Omental fat pad (tissue), 4 donors: ENCODE data around the gene TENT4A. TPM values are rescaled to one million over a fixed set of nuclear protein-coding genes. Genes with fewer than 3 reads are reported as not detected.

Source experiments
- ATAC-seq: fragments of 150-250 bp; one replicate; pipeline ENCODE4 v1.9.1; 2016; ENCODE audit warnings: mild to moderate bottlenecking, moderate library complexity; ENCODE audit not compliant: low FRiP score
- DNase-seq: peaks from one replicate; pipeline ENCODE4 v3.0.0-alpha.2; 2019; ENCODE audit warnings: low spot score
- CTCF ChIP-seq, 3 donors: fragments of 450-650 bp; IDR thresholded peaks; one replicate each; pipeline ENCODE4 v1.5.1; 2016 to 2017; ENCODE audit warnings: antibody characterized with exemption in 3 of 3, mild to moderate bottlenecking in 3 of 3, moderate library complexity in 2 of 3
- total RNA-seq, 4 donors: library from RNA; depleted of rRNA; stranded (reverse); fragments of >200 nt; gene quantifications; one replicate each; pipeline ENCODE4 v1.1.0, GENCODE V29; 2016

The TENT4A gene
- total RNA-seq, 4 donors from 2014 or later = 25.1 to 40.1 (median 31.1) TPM

GRCh38 chr5:6729386-6730310 lies 16.4 kb downstream of the TENT4A start:
- ATAC-seq (no peak), DNase-seq (no peak)
- no peak for TF ChIP-seq CTCF (IDR thresholded peaks at IDR 0.05)

- no peak for DNase-seq
Measured at GRCh38 chr5:6730407-6730806, 17.2 kb downstream of the TENT4A start.

GRCh38 chr5:6730807-6731206 lies 17.6 kb downstream of the TENT4A start:
- DNase-seq (no peak), ATAC-seq (no peak)
- TF ChIP-seq CTCF (IDR thresholded peaks at IDR 0.05) = no peak

More at GRCh38 chr5:6730407-6730806, 17.2 kb downstream of the TENT4A start:
- TF ChIP-seq CTCF (IDR thresholded peaks at IDR 0.05) = no peak
- ATAC-seq = no peak

- no peak for TF ChIP-seq CTCF (IDR thresholded peaks at IDR 0.05)
- DNase-seq (no peak), ATAC-seq (no peak)
Measured at GRCh38 chr5:6731465-6732237, 18.4 kb downstream of the TENT4A start.

GRCh38 chr5:6732634-6733410 lies 19.6 kb downstream of the TENT4A start:
- peak; percentile 74 for ATAC-seq
- TF ChIP-seq CTCF (IDR thresholded peaks at IDR 0.05) = no peak
- peak; percentile 39 for DNase-seq

GRCh38 chr5:6733411-6734242 lies 20.4 kb downstream of the TENT4A start:
- no peak for TF ChIP-seq CTCF (IDR thresholded peaks at IDR 0.05)
- no peak for DNase-seq
- no peak for ATAC-seq
